Uterus (tissue), 4 donors: ENCODE measurements around the gene SLC7A1. TPM values are rescaled to one million over a fixed set of nuclear protein-coding genes. Genes with fewer than 3 reads are reported as not detected.

Experiments
- DNase-seq, 2 donors: peaks; one replicate each; pipeline ENCODE4 v3.0.0-alpha.2; 2019 to 2020
- H3K27ac ChIP-seq, 2 donors: fragments of 200-600 bp; sonication (generic); 1 replicate in 1 of 2; 2 replicates in 1 of 2; pipeline ENCODE4 v1.5.1; 2016 to 2018
- H3K27me3 ChIP-seq, 2 donors: fragments of 200-600 bp; sonication (generic); one replicate each; pipeline ENCODE4 v1.5.1; 2018 to 2019; ENCODE audit warnings: control low read depth in 1 of 2
- H3K36me3 ChIP-seq, 2 donors: fragments of 200-600 bp; sonication (generic); one replicate each; pipeline ENCODE4 v1.5.1; 2019; ENCODE audit warnings: control low read depth in 1 of 2
- H3K4me1 ChIP-seq, 2 donors: fragments of 200-600 bp; sonication (generic); one replicate each; pipeline ENCODE4 v1.5.1; 2018 to 2019; ENCODE audit warnings: control low read depth in 1 of 2
- H3K4me3 ChIP-seq, 2 donors: fragments of 200-600 bp; sonication (generic); 1 replicate in 1 of 2; 2 replicates in 1 of 2; pipeline ENCODE4 v1.5.1; 2018 to 2019; ENCODE audit warnings: mild to moderate bottlenecking in 1 of 2
- H3K9me3 ChIP-seq, 2 donors: fragments of 200-600 bp; sonication (generic); one replicate each; pipeline ENCODE4 v1.5.1; 2019; ENCODE audit warnings: control low read depth in 1 of 2
- POLR2A ChIP-seq, 2 donors: fragments of 450-650 bp; IDR thresholded peaks; one replicate each; pipeline ENCODE4 v1.6.1; 2016; ENCODE audit warnings: antibody characterized with exemption in 2 of 2, mild to moderate bottlenecking in 1 of 2, moderate library complexity in 1 of 2
- intact Hi-C: fragments of 100-400 bp; cut with DNase I; formaldehyde crosslinking; loops from one replicate; pipeline ENCODE4 v1.15.1; 2023; ENCODE audit warnings: low total_unique reads
- total RNA-seq, 4 donors: library from RNA; depleted of rRNA in 3 of 4; stranded (reverse); fragments of >200 nt in 3 of 4; gene quantifications; one replicate each; pipeline versions ENCODE4 v1.1.0 to v1.2.4, GENCODE V29; 2014 to 2023
- TF ChIP-seq, protein P1 (sequence below), 4 experiments: fragments of 200-600 bp in 2 of 4; fragments of 450-650 bp in 2 of 4; sonication (generic) in 2 of 4; IDR thresholded peaks; one replicate each; pipeline ENCODE4 v1.5.1; 2016 to 2019; ENCODE audit warnings: antibody characterized with exemption in 4 of 4, mild to moderate bottlenecking in 2 of 4, moderate library complexity in 1 of 4
- donor health status: DM: yes; HTN: yes; CAD: no.

The SLC7A1 gene
- total RNA-seq, 4 donors from 2014 or later = 4.1 to 39.0 (median 10.8) TPM

DNA sequence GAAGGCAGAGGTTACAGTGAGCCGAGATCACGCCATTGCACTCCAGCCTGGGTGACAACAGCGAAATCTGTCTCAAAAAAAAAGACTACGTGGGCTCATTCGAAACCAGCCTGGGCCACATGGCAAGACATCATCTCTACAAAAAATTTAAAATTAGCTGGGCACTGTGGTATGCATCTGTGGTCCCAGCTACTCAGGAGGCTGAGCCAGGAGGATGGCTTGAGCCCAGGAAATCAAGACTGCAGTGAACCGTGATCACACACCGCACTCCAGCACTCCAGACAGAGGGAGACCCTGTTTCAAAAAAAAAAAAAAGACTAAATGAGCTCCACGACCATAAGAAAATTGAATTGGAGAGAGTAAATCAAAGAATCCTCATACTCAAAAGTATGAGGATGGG is 53.1 kb downstream of the SLC7A1 start:
- DNase-seq = no peak
- Histone ChIP-seq H3K4me1 (no peaks in the 10 kb centered on the region), H3K9me3 (no peaks in the 10 kb centered on the region), H3K4me3 (no peak overlapping the region), H3K36me3 (no peaks in the 10 kb centered on the region), H3K27me3 (no peaks in the 10 kb centered on the region), H3K27ac (no peak overlapping the region)
- intact Hi-C loops = no loop called here
- no peak for TF ChIP-seq POLR2A (IDR thresholded peaks at IDR 0.05)
- TF ChIP-seq, protein P1, sequence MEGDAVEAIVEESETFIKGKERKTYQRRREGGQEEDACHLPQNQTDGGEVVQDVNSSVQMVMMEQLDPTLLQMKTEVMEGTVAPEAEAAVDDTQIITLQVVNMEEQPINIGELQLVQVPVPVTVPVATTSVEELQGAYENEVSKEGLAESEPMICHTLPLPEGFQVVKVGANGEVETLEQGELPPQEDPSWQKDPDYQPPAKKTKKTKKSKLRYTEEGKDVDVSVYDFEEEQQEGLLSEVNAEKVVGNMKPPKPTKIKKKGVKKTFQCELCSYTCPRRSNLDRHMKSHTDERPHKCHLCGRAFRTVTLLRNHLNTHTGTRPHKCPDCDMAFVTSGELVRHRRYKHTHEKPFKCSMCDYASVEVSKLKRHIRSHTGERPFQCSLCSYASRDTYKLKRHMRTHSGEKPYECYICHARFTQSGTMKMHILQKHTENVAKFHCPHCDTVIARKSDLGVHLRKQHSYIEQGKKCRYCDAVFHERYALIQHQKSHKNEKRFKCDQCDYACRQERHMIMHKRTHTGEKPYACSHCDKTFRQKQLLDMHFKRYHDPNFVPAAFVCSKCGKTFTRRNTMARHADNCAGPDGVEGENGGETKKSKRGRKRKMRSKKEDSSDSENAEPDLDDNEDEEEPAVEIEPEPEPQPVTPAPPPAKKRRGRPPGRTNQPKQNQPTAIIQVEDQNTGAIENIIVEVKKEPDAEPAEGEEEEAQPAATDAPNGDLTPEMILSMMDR (IDR thresholded peaks at IDR 0.05) = no peak

DNA sequence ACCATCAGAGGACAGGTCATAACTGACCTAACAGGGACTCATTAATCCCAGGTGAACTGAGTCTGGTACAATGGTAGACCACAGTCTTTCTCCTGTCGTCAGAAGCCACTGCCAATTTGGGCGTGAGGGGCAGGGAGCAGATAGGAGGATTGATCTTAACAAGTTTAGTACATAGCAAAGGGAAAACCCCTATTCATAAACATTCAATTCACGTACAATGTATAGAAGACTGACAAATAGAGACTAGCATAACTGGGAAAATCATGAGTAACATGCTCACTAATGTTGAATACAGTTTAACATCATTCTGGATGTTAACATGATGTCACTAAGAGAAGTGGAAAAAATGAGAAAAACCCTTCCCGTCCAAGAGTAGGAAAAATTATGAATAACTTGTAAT is 54.1 kb downstream of the SLC7A1 start:
- no peaks in the 10 kb centered on the region for H3K9me3 ChIP-seq
- H3K4me3 ChIP-seq = no peak overlapping the region
- TF ChIP-seq, protein P1 (IDR thresholded peaks at IDR 0.05) = no peak
- no peak for TF ChIP-seq POLR2A (IDR thresholded peaks at IDR 0.05)
- DNase-seq = no peak
- intact Hi-C loops = no loop called here
- H3K27me3 ChIP-seq = no peaks in the 10 kb centered on the region
- no peaks in the 10 kb centered on the region for H3K4me1 ChIP-seq
- H3K36me3 ChIP-seq = no peaks in the 10 kb centered on the region
- no peak overlapping the region for H3K27ac ChIP-seq

DNA sequence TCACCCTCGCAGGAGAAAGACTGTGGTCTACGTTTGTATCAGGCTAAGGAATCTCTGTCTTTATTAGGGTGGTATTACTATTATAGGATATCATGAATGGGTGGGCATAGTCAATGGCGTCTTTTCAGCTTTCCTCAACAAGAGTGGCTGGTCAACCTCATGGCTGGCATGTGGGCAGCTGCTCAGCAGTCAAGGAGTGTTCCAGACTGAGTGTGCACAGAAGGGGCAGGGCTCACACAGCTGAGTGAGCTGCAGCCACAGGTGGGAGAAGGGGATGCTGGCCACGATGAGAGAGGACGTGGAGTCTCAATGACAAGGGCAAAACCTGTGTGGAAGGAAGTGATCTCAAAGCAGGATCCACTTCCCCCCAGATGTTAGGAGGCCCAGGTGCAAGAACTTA is 54.7 kb downstream of the SLC7A1 start:
- Histone ChIP-seq H3K9me3 (no peaks in the 10 kb centered on the region), H3K27me3 (no peaks in the 10 kb centered on the region), H3K27ac (no peak overlapping the region), H3K4me1 (no peaks in the 10 kb centered on the region), H3K36me3 (no peaks in the 10 kb centered on the region), H3K4me3 (no peak overlapping the region)
- no peak for DNase-seq
- intact Hi-C loops = no loop called here
- TF ChIP-seq, protein P1 (IDR thresholded peaks at IDR 0.05) = no peak

DNA sequence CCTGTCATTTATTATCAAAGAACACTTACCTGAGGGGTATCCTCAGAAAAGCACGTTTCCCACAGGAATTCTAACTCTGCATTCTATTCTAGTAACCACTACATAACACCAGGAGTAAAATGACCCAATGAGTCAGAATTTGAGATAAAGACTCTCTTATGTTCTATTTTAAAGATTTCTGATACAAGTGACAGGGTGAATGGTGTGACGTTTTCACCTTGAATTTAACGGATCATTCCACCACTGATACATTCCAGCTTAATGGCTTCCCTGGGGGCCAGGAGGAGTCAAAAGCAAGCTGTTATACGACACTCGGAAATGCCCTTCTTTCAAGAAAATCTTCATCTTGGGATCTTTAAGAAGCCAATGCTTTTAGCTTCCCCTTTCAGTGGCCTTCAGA is 55.2 kb downstream of the SLC7A1 start:
- no peaks in the 10 kb centered on the region for H3K27me3 ChIP-seq
- no peak for DNase-seq
- H3K9me3 ChIP-seq = no peaks in the 10 kb centered on the region
- H3K4me1 ChIP-seq = no peaks in the 10 kb centered on the region
- no peaks in the 10 kb centered on the region for H3K36me3 ChIP-seq
- TF ChIP-seq POLR2A (IDR thresholded peaks at IDR 0.05) = no peak
- TF ChIP-seq, protein P1 (IDR thresholded peaks at IDR 0.05) = no peak
- intact Hi-C loops = no loop called here
- H3K4me3 ChIP-seq = no peak overlapping the region
- no peak overlapping the region for H3K27ac ChIP-seq

DNA sequence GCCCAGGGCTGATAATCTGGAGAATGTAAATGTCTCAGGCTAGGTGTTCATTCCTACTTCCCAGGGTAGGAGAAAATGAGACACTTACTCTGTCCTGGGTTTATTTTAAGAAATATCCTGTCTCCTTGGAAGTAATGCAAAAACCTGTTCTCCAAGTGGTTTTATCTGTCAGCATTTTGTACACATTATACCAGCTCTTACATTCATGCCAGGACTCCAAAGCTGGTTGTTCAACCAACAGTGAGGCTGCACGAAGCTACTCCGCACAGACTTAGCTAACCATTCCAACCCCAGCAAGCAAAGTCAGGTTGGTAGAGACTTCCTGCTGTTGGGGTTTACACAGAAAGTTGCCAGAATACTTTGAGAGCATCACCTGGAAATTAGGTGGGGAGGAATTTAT is 55.6 kb downstream of the SLC7A1 start:
- Histone ChIP-seq H3K27me3 (no peaks in the 10 kb centered on the region), H3K36me3 (no peaks in the 10 kb centered on the region), H3K4me3 (no peak overlapping the region), H3K27ac (no peak overlapping the region), H3K9me3 (no peaks in the 10 kb centered on the region), H3K4me1 (no peaks in the 10 kb centered on the region)
- TF ChIP-seq POLR2A (IDR thresholded peaks at IDR 0.05) = no peak
- TF ChIP-seq, protein P1 (IDR thresholded peaks at IDR 0.05) = no peak
- intact Hi-C loops = no loop called here
- no peak for DNase-seq
